Activated CD4-positive, alpha-beta T cell treated with anti-CD3 and anti-CD28 coated beads for 48 hours (primary cell): ENCODE results near the gene LYPLAL1.

Experiments used
- DNase-seq: peaks from one replicate; pipeline ENCODE4 v3.0.0-alpha.2; 2020

LYPLAL1 gene

GRCh38 chr1:219173758-219174459 is at the start of gene LYPLAL1:
TSS of gene LYPLAL1 (plus strand) at chr1:219173878. CDS start at chr1:219173891, 13 bp downstream.
- peak; percentile 92 for DNase-seq

GRCh38 chr1:219124163-219124562 is 49.5 kb upstream of the LYPLAL1 start:
- no peak for DNase-seq

DNA sequence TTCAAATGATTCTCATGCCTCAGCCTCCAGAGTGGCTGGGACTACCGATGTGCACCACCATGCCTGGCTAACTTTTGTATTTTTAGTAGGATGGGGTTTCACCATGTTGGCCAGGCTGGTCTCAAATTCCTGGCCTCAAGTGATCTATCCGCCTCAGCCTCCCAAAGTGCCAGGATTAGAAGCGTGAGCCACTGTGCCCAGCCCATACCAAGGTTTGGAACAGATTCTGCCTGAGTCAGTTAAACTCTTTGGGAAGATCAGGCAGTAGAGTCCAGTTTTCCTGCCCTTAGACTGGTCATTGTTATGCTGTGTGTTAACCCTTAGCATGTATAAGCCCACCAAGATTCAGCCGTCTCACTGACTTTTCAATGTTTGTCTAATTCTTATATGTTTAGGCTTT is 48.3 kb upstream of the LYPLAL1 start:
- DNase-seq = no peak

GRCh38 chr1:219126377-219126776 is 47.3 kb upstream of the LYPLAL1 start:
- no peak for DNase-seq

DNA sequence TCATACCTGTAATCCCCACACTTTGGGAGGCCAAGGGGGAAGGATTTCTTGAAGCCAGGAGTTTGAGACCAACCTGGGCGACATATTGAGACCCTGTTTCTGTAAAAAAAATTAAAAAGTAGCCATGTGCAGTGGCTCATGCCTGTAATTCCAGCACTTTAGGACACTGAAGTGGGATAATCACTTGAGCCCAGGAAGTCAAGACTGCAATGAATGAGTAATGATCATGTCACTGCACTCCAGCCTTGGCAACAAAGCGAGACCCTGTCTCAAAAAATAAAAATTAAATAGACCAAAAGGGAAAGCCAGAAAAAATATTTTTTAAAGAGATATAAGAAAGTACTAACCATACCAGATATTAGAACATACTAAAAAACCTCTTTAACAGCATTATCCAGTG is 44.7 kb upstream of the LYPLAL1 start:
- no peak for DNase-seq

- no peak for DNase-seq
These were observed 43.2 kb upstream of the LYPLAL1 start for GRCh38 chr1:219130366-219130935.

GRCh38 chr1:219132939-219133338 is 40.7 kb upstream of the LYPLAL1 start:
- no peak for DNase-seq

- DNase-seq = no peak
These were observed 34.9 kb upstream of the LYPLAL1 start for GRCh38 chr1:219138747-219139146.

- no peak for DNase-seq
These were observed 33.3 kb upstream of the LYPLAL1 start for GRCh38 chr1:219140303-219140877.

GRCh38 chr1:219143735-219144134 is 29.9 kb upstream of the LYPLAL1 start:
- no peak for DNase-seq

DNA sequence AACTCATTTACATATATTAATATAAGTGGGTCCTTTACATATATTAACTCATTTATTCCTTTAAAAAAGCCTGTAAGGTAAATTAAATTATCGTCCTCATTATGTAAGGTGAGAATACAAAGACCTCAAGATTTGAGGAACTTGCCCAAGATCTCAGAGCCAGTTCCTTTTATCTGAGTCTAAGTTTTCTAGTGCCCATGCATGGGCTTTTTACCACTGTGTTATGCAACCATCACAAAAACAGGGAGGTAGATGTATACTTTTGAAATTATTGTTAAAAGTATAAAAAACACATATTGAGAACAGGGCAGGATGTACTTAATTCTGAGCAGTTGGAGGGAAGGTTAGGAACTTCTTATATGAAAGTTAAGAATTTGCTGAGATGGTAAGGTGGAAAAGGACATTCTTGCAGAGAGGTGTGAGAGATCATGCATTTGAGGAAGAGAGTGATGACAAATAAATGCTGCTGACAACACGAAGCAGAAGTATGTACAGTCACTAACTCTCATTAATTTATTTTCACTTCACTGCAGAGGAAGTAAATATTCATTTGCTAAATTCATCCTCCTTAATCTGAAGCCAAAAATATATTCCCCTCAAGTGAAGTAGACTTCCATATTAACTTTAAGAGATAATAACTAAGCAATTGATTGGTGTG is 28.9 kb upstream of the LYPLAL1 start:
- DNase-seq = no peak

- DNase-seq = no peak
These were observed 26.1 kb upstream of the LYPLAL1 start for GRCh38 chr1:219147571-219148019.

DNA sequence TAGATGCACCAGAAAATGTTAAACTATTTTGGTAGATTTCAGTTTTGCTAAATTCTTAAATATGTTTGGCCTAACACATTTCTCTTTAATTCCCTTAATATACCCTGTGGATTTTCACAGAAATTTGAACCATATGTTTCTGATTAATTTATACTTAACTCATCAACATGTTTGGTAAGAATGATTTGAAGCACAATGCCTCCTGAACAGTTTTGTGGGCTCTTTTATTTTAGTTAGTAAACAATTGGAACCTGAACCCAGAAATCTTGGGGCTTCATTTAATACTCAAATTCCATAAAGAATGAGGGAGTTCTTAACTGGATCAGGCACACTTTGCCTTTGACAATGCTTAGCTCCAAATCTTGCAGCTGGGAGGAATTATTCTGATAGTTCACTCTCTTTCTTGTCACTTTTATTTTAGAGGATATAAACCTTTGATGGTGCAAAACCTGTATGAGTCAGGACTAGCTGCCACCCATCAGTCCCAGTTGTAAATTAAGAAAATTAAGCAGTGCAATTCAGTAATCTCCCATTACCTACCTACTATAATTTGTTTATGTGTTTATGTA is 24.6 kb upstream of the LYPLAL1 start:
- DNase-seq = no peak

GRCh38 chr1:219149953-219150352 is 23.7 kb upstream of the LYPLAL1 start:
- no peak for DNase-seq

DNA sequence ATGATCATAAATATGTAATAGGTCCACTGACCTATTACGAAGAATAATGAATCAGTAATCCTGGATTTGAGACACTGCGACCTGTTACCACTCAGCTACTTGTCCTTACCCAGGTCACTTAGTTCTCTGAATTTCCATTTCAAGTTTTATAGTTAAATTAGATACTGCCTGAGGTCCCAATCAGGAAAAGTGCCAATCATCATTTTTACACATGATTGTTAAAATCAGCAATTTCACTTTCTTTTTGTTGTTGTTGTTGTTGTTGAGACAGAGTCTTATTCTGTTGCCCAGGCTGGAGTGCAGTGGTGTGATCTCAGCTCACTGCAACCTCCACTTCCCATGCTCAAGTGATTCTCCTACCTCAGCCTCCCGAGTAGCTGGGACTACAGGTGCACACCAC is 22.8 kb upstream of the LYPLAL1 start:
- no peak for DNase-seq

DNA sequence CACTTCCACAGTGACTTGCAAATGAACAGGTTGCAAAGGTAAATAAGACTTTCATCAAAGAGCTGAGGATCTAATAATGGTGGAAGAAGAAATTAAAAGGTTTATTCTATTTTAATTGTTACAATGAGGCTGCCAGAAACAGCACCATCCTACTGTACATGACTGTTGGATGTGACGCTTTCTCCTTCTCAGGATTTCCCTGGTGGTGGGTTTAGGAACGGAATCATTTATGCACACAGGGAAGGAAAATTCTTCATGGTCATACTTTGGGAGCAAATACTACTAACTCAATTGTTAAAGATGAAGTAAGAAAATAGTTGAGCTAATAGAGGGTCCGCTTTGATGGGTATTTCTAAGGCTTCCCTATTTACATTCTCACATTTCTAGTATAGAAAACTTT is 22.2 kb upstream of the LYPLAL1 start:
- DNase-seq = no peak

DNA sequence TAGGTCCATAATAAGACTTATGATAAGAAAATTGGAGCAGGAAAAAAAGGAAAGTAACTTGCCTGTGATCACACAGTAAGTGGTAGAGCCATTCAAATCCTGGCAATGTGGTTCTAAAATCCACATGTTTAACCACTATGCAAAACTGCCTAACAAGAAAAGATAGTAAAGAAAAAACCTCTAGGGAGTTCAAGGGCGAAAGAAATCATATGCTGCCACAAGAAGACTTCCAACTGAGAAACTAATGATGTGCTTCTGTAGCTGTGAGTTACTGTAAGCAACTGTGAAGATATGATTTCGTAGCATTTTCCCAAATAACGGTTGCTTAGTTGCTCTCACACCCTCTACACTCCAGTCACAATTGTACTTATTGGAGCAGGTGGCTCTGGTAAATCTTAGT is 20.9 kb upstream of the LYPLAL1 start:
- DNase-seq = no peak

DNA sequence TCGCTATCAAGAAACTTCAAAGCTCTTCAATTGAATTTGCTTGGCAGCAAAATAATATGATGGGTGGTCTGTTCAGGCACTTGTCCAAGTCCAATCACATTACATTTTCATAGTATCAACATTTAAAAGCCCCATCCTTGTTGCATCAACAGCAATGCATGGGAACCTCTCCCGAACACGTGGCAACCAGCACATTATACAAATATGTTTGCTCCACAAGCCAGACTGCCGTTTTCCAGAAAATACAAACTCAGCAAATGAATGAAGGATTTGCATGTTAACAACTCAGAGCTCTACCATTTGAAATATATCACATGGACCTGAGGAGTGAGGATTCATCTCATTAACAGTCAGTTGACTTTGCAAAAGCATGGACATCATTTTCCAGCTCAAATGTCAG is 20.0 kb upstream of the LYPLAL1 start:
- DNase-seq = no peak

- no peak for DNase-seq
These were observed 18.5 kb upstream of the LYPLAL1 start for GRCh38 chr1:219155135-219155534.

DNA sequence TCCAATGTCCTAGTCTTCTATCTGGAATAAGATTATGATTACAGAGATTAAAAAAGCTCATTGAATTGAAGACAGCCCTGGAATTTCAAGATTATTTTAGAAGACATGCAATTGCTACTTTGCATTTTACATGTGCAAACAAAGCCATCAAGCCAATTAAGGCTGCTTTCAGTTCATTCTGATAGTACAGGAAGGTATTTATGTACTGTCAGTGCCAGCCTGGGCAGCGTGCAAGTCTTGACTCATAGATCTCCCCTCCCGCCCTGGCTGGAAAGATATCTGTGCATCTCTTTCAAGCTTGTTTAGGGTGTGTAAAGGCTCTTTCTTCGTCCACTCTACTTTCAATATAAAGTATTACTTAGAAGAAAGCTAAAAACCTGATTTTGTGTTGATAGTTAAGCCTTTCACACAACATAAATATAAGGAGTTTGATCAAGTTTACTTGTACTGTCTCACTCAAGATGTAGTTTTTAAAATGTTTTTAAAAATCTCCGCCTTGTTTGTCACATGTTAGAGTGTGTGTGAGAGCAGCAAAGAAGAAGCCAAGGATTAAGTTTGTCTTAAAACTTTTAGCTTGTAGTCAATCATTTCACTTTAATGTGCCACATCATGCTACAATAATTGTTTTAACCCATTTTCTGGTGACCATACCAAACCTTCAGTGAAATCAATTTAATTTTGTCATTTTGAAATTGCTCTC is 13.6 kb upstream of the LYPLAL1 start:
- no peak for DNase-seq

GRCh38 chr1:219160967-219161366 is 12.7 kb upstream of the LYPLAL1 start:
- no peak for DNase-seq

DNA sequence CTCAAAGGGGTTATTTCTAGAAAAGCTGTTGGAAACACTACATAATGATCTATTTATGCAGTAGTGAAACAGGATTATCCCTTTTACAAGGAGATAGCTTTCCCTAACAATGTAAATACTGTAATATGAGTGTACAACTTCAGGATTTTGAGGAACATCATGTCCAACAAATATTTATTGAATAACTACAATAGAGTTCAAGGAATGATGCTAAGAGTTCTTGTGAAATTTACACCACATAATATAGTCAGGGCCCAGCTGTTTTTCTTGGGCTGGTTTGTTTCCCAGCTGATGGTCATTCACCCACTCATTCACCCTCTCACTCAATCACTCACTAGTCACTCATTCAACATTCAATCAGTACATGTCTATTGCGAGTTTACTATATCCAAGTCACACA is 12.3 kb upstream of the LYPLAL1 start:
- DNase-seq = no peak

- no peak for DNase-seq
These were observed 10.2 kb upstream of the LYPLAL1 start for GRCh38 chr1:219163401-219163954.
